Panc1 (cell line): ENCODE data around the gene STARD7. TPM values are rescaled to one million over a fixed set of nuclear protein-coding genes. Genes with fewer than 3 reads are reported as not detected.
"Not testable (repeated sequence)": the region's sequence is repeated elsewhere in the genome, so short reads cannot be mapped to it uniquely, and the experiment has no call there.

Experiments
- ATAC-seq: fragments of 200-7000 bp; cut with Tn5 transposase; 2 replicates; pipeline ENCODE4 v1.9.1; 2020; ENCODE audit warnings: mild to moderate bottlenecking, moderate library complexity
- BruUV-seq: library from RNA; stranded (reverse); fragments of 400-500 nt; replicated peaks from 2 replicates; lab custom pipeline; 2021; lab: Mats Ljungman, UMichigan
- CTCF ChIA-PET: fragments of 300-600 bp; sonication (Branson Sonifier 250); formaldehyde crosslinking; loops from one replicate; lab custom pipeline; 2022; ENCODE audit warnings: antibody characterized with exemption; lab: Charles Lee
- POLR2A ChIA-PET: fragments of 300-600 bp; sonication (Branson Sonifier 250); formaldehyde crosslinking; loops from one replicate; lab custom pipeline; 2022; ENCODE audit warnings: antibody characterized with exemption; lab: Charles Lee
- DNase-seq: peaks from one replicate; pipeline ENCODE4 v3.0.0-alpha.2; 2010; ENCODE audit warnings: low read depth, low spot score
- H3K27ac ChIP-seq: 2 replicates; pipeline ENCODE4 v1.5.1; 2011; ENCODE audit warnings: mild to moderate bottlenecking, low read length, inconsistent platforms
- H3K27me3 ChIP-seq: fragments of 200-500 bp; sonication (Bioruptor generic); 2 replicates; pipeline ENCODE4 v1.6.0; 2014; ENCODE audit warnings: low read length, inconsistent platforms; ENCODE audit not compliant: control insufficient read depth, insufficient read depth
- H3K36me3 ChIP-seq: fragments of 200-500 bp; sonication (Bioruptor generic); 2 replicates; pipeline ENCODE4 v1.5.1; 2014; ENCODE audit warnings: inconsistent platforms, mild to moderate bottlenecking, low read length, moderate library complexity; ENCODE audit not compliant: control insufficient read depth, insufficient read depth
- H3K4me1 ChIP-seq: 2 replicates; pipeline ENCODE4 v1.5.1; 2011; ENCODE audit warnings: inconsistent platforms, mild to moderate bottlenecking, low read length, moderate library complexity; ENCODE audit not compliant: control insufficient read depth, insufficient read depth
- H3K4me3 ChIP-seq, 2 experiments: 2 replicates each; pipeline ENCODE4 v1.5.1; 2011 to 2012; ENCODE audit warnings: low read depth in 2 of 2, low read length in 2 of 2, mild to moderate bottlenecking in 2 of 2, inconsistent platforms in 1 of 2, moderate library complexity in 1 of 2
- H3K9me3 ChIP-seq: fragments of 200-500 bp; sonication (Bioruptor generic); 2 replicates; pipeline ENCODE4 v1.5.1; 2014; ENCODE audit warnings: low read depth, mild to moderate bottlenecking, inconsistent platforms, low read length, moderate library complexity; ENCODE audit not compliant: control insufficient read depth, insufficient read depth
- CTCF ChIP-seq: fragments of 450-650 bp; IDR thresholded peaks from 2 replicates; pipeline ENCODE4 v1.5.1; 2017; ENCODE audit warnings: mild to moderate bottlenecking
- POLR2AphosphoS5 ChIP-seq: IDR thresholded peaks from 2 replicates; pipeline ENCODE4 v1.6.1; 2012; ENCODE audit warnings: mild to moderate bottlenecking, low read depth, low read length, moderate library complexity
- REST ChIP-seq, 2 experiments: IDR thresholded peaks; 2 replicates each; pipeline ENCODE4 v1.6.1; 2011 to 2012; ENCODE audit warnings: low read depth in 2 of 2, control low read depth in 1 of 2, low read length in 1 of 2, mild to moderate bottlenecking in 1 of 2, moderate library complexity in 1 of 2; ENCODE audit not compliant: insufficient read depth in 1 of 2
- SIN3A ChIP-seq: IDR thresholded peaks from 2 replicates; pipeline ENCODE4 v1.6.1; 2012; ENCODE audit warnings: low read depth, mild to moderate bottlenecking, low read length, moderate library complexity, borderline replicate concordance; ENCODE audit not compliant: insufficient read depth
- TCF7L2 ChIP-seq: IDR thresholded peaks from 2 replicates; pipeline ENCODE4 v1.6.1; 2011; ENCODE audit warnings: mild to moderate bottlenecking, low read depth, low read length, inconsistent platforms
- in situ Hi-C: cut with HindIII; loops from 2 replicates; pipeline ENCODE4 v1.10.0; 2016; ENCODE audit warnings: low sequenced_read_pairs, low pct_unique_long_range_greater_than_20kb
- intact Hi-C: fragments of 100-400 bp; cut with micrococcal nuclease; formaldehyde crosslinking; loops from one replicate; pipeline ENCODE4 v1.10.0; 2022; ENCODE audit not compliant: unreplicated experiment
- total RNA-seq: library from RNA; stranded (reverse); gene quantifications from one replicate; pipeline ENCODE4 v1.2.1, GENCODE V29; 2021; ENCODE audit not compliant: unreplicated experiment

STARD7 gene
- total RNA-seq, 1 experiment from 2014 or later, result 133 TPM

- BruUV-seq, result no TSS peak
- no peaks in the 10 kb centered on the region for H3K4me1 ChIP-seq
- ATAC-seq, result no peak
- H3K27ac ChIP-seq, result no peak overlapping the region
- no peaks in the 10 kb centered on the region for H3K9me3 ChIP-seq
- no peaks in the 10 kb centered on the region for H3K36me3 ChIP-seq
- DNase-seq, result no peak
- no peak overlapping the region for H3K4me3 ChIP-seq
- in situ Hi-C loops (no loop called here), intact Hi-C loops (no loop called here)
- no peak for TF ChIP-seq CTCF
- H3K27me3 ChIP-seq, result no peaks in the 10 kb centered on the region
- ChIA-PET CTCF (no interaction called here), POLR2A (no interaction called here)
Observed at GRCh38 chr2:96225016-96225533, 16.4 kb upstream of the STARD7 start.

GRCh38 chr2:96221106-96221505, 12.5 kb upstream of the STARD7 start:
- DNase-seq, H3K9me3 ChIP-seq, H3K4me3 ChIP-seq, CTCF ChIA-PET, intact Hi-C loops, in situ Hi-C loops, BruUV-seq, H3K27ac ChIP-seq, H3K27me3 ChIP-seq, H3K36me3 ChIP-seq, POLR2A ChIA-PET, ATAC-seq, H3K4me1 ChIP-seq: not testable (repeated sequence)

GRCh38 chr2:96219959-96220358, 11.3 kb upstream of the STARD7 start:
- H3K4me3 ChIP-seq, CTCF ChIA-PET, ATAC-seq, H3K9me3 ChIP-seq, DNase-seq, POLR2A ChIA-PET, BruUV-seq, H3K27ac ChIP-seq, H3K27me3 ChIP-seq, in situ Hi-C loops, H3K36me3 ChIP-seq, H3K4me1 ChIP-seq, intact Hi-C loops: not testable (repeated sequence)

GRCh38 chr2:96218508-96219131, 10.0 kb upstream of the STARD7 start:
- TF ChIP-seq SIN3A (no peak), CTCF (no peak), POLR2AphosphoS5 (no peak), REST (IDR thresholded peaks at IDR 0.05; ENCODE audit: insufficient read depth in 1 of 2, low read depth in 2 of 2, low read length in 1 of 2) (no peak), TCF7L2 (no peak)
- no TSS peak for BruUV-seq
- DNase-seq, result no peak
- no peak for ATAC-seq
- H3K27ac ChIP-seq, result no peak overlapping the region
- in situ Hi-C loops, result no loop called here
- no peaks in the 10 kb centered on the region for H3K9me3 ChIP-seq
- no peak overlapping the region for H3K4me3 ChIP-seq
- no peaks in the 10 kb centered on the region for H3K4me1 ChIP-seq
- ChIA-PET CTCF (no interaction called here), POLR2A (no interaction called here)
- H3K27me3 ChIP-seq, result no peaks in the 10 kb centered on the region
- intact Hi-C loops, result no loop called here
- no peaks in the 10 kb centered on the region for H3K36me3 ChIP-seq
